ENCODE results near the gene CRIM1. TPM values are rescaled to one million over a fixed set of nuclear protein-coding genes. Genes with fewer than 3 reads are reported as not detected.
"Not testable (repeated sequence)": the region's sequence is repeated elsewhere in the genome, so short reads cannot be mapped to it uniquely, and the experiment has no call there.

Gene CRIM1
- total RNA-seq, result 100 to 1,000 TPM in 1 of 4 donors, 10 to 100 TPM in 3; 16.4 to 107 (median 29.9) TPM

- no peaks in the 10 kb centered on the region for H3K36me3 ChIP-seq
- no peaks in the 10 kb centered on the region for H3K27me3 ChIP-seq
- H3K4me1 ChIP-seq, result peaks cover 5 to 77% (median 14%) of the 10 kb centered on the region in 3 donors
- WGBS, 2 donors, result 0 to 1% methylated on average over 10 to 32 of the region's 82 CpGs
- peak within 1 kb of the TSS; percentile 64 to 93 (median 85) for H3K4me3 ChIP-seq
- TF ChIP-seq CTCF (IDR thresholded peaks at IDR 0.05), result no peak
- TF ChIP-seq POLR2A (IDR thresholded peaks at IDR 0.05), result peak in 3 of 4 donors; percentile 46 to 95 (median 91)
- intact Hi-C loops (cut with DNase I), result no loop called here
- H3K27ac ChIP-seq, result peak within 1 kb of the TSS; percentile 83 to 95 (median 93)
- DNase-seq, result no peak
- H3K9me3 ChIP-seq, result no peaks in the 10 kb centered on the region
Observed at GRCh38 chr2:36355151-36355889, at the start of gene CRIM1. Gene CRIM1 (plus strand): TSS chr2:36355778. CDS start chr2:36356293, 515 bp downstream.

- H3K27me3 ChIP-seq, result no peaks in the 10 kb centered on the region
- intact Hi-C loops (cut with DNase I), result no loop called here
- H3K4me3 ChIP-seq, result no peak overlapping the region
- WGBS, 2 donors, result 70 to 71% methylated on average over 3 of the region's 3 CpGs
- no peaks in the 10 kb centered on the region for H3K4me1 ChIP-seq
- H3K36me3 ChIP-seq, result no peaks in the 10 kb centered on the region
- H3K9me3 ChIP-seq, result no peaks in the 10 kb centered on the region
- TF ChIP-seq POLR2A (IDR thresholded peaks at IDR 0.05), result no peak
- TF ChIP-seq CTCF (IDR thresholded peaks at IDR 0.05), result no peak
- no peak for DNase-seq
- no peak overlapping the region for H3K27ac ChIP-seq
Observed at GRCh38 chr2:36307441-36307840, 48.1 kb upstream of the CRIM1 start.

GRCh38 chr2:36310444-36310843 is 45.1 kb upstream of the CRIM1 start:
- DNase-seq; intact Hi-C loops (cut with DNase I); H3K4me3 ChIP-seq; H3K9me3 ChIP-seq; H3K27me3 ChIP-seq; H3K27ac ChIP-seq; H3K4me1 ChIP-seq; H3K36me3 ChIP-seq: not testable (repeated sequence)
- WGBS, 2 donors, result 63 to 86% methylated on average over 1 of the region's 1 CpG

DNA sequence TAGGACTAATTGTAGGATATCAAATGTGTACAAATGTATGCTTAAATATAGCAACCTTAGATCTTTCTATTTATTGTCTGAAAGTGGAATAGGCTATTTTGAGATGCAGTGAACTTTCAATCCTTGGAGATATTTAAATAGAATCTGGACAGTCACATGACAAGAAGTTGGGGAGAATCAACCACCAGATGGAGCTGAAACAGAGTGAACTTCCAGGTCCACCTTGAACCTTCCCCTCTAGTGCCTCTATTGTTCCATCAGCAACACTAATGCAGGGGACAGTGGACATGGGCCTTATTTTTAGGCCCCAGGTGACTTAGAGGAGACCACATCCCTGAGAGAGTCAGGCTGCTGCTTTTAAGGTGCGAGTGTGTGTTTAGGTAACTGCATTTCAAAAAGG is 37.0 kb upstream of the CRIM1 start:
- WGBS, 2 donors, result 94 to 100% methylated on average over 1 of the region's 1 CpG
- intact Hi-C loops (cut with DNase I), result no loop called here

GRCh38 chr2:36322108-36322507 is 33.5 kb upstream of the CRIM1 start:
- intact Hi-C loops (cut with DNase I), result no loop called here
- no peaks in the 10 kb centered on the region for H3K9me3 ChIP-seq
- no peaks in the 10 kb centered on the region for H3K27me3 ChIP-seq
- no peak overlapping the region for H3K27ac ChIP-seq
- H3K36me3 ChIP-seq, result no peaks in the 10 kb centered on the region
- H3K4me3 ChIP-seq, result no peak overlapping the region
- WGBS, 2 donors, result 57 to 64% methylated on average over 3 of the region's 3 CpGs
- DNase-seq, result no peak
- peaks cover 0 to 3% (median 0%) of the 10 kb centered on the region in 3 donors for H3K4me1 ChIP-seq
- no peak for TF ChIP-seq POLR2A (IDR thresholded peaks at IDR 0.05)
- TF ChIP-seq CTCF (IDR thresholded peaks at IDR 0.05), result peak in 3 of 6 experiments; percentile 20 to 41 (median 24)

More for the DNA sequence above, 37.0 kb upstream of the CRIM1 start:
- no peaks in the 10 kb centered on the region for H3K4me1 ChIP-seq
- H3K4me3 ChIP-seq, result no peak overlapping the region
- no peaks in the 10 kb centered on the region for H3K27me3 ChIP-seq
- H3K9me3 ChIP-seq, result no peaks in the 10 kb centered on the region
- TF ChIP-seq CTCF (IDR thresholded peaks at IDR 0.05) (peak in 1 of 6 experiments; percentile 10), POLR2A (IDR thresholded peaks at IDR 0.05) (no peak)
- no peak overlapping the region for H3K27ac ChIP-seq
- no peaks in the 10 kb centered on the region for H3K36me3 ChIP-seq
- no peak for DNase-seq
